Peyer's patch (tissue), 4 donors: ENCODE measurements around the gene BCKDHB.

ENCODE experiments used
- CTCF ChIP-seq, 6 experiments: fragments of 450-650 bp in 4 of 6; fragments of 200-600 bp in 2 of 6; sonication (generic) in 1 of 6; IDR thresholded peaks; one replicate each; pipeline ENCODE4 v1.5.1; 2017 to 2019; ENCODE audit warnings: antibody characterized with exemption in 6 of 6, mild to moderate bottlenecking in 3 of 6, moderate library complexity in 1 of 6
- POLR2A ChIP-seq, 2 donors: fragments of 450-650 bp; IDR thresholded peaks; one replicate each; pipeline ENCODE4 v1.5.1; 2017; ENCODE audit warnings: antibody characterized with exemption in 2 of 2, mild to moderate bottlenecking in 2 of 2, moderate library complexity in 2 of 2

DNA sequence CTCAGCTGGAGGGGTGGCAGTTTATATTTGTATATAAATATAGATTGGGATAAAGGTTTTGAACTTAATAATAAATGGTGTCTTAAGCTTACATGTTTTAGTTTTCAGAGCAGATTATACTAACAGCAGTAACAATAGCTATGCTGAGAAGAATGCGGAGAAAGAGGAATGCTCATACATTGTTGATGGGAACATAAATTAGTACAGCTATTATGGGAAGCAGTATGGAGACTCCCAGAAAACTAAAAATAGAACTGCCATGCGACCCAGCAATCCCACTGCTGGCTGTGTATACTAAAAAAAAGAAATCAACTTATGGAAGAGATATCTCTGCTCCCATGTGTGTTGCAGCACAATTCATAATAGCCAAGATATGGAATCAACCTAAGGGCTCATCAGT lies 127.9 kb downstream of the BCKDHB start:
- no peak for TF ChIP-seq CTCF (IDR thresholded peaks at IDR 0.05)
- TF ChIP-seq POLR2A (IDR thresholded peaks at IDR 0.05): no peak
